ENCODE results near the gene KCNE4.

Gene KCNE4

DNA sequence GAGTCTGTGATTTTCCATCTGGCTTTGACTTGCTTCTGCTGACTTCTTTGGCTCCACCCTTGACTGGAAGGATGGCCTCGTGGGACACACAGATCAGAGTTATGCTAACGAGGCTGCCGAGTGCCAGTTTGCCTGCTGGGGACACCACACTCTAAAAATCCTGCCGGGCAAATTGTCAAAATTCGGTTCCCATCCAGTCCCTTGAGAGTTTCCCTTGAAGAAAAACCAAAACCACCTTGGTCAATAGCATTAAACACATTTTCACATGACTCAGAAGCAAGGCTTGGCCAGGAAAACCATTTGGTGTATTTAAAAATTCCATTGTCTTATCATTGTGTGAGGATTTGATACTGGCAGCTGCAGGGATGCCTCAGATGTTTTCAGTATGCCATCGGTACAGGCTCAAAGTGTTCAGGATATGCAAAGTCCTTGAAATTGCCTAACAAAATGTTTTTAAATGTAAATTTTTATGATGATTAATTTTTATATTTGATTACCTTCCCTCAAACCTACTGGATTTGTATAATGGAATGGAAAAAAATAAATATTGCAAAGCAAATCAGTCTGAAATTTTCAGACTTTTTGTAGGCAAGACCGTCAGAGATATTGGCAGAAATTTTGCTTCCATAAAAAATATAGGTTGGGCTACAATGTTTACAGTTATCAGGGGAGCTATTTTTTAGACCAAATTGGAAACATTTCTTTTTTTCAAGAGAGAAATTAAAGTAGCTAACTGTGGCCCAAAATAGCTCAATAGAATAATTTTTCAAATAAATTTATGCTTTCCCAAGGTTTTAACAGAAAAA lies 41.6 kb downstream of the KCNE4 start:
- TF ChIP-seq, protein P1, sequence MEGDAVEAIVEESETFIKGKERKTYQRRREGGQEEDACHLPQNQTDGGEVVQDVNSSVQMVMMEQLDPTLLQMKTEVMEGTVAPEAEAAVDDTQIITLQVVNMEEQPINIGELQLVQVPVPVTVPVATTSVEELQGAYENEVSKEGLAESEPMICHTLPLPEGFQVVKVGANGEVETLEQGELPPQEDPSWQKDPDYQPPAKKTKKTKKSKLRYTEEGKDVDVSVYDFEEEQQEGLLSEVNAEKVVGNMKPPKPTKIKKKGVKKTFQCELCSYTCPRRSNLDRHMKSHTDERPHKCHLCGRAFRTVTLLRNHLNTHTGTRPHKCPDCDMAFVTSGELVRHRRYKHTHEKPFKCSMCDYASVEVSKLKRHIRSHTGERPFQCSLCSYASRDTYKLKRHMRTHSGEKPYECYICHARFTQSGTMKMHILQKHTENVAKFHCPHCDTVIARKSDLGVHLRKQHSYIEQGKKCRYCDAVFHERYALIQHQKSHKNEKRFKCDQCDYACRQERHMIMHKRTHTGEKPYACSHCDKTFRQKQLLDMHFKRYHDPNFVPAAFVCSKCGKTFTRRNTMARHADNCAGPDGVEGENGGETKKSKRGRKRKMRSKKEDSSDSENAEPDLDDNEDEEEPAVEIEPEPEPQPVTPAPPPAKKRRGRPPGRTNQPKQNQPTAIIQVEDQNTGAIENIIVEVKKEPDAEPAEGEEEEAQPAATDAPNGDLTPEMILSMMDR (IDR thresholded peaks at IDR 0.05) = no peak
- no peak overlapping the region for H3K27ac ChIP-seq

GRCh38 chr2:223095207-223095606 lies 43.2 kb downstream of the KCNE4 start:
- no peak for TF ChIP-seq ZFX (IDR thresholded peaks at IDR 0.05; ENCODE audit: borderline replicate concordance)
- TF ChIP-seq, protein P1 (IDR thresholded peaks at IDR 0.05) = no peak
- H3K27ac ChIP-seq = no peak overlapping the region

- no peak for TF ChIP-seq ZFX (IDR thresholded peaks at IDR 0.05; ENCODE audit: borderline replicate concordance)
- TF ChIP-seq, protein P1 (IDR thresholded peaks at IDR 0.05) = no peak
- H3K27ac ChIP-seq = no peak overlapping the region
These were observed 44.4 kb downstream of the KCNE4 start for GRCh38 chr2:223096235-223096970.

DNA sequence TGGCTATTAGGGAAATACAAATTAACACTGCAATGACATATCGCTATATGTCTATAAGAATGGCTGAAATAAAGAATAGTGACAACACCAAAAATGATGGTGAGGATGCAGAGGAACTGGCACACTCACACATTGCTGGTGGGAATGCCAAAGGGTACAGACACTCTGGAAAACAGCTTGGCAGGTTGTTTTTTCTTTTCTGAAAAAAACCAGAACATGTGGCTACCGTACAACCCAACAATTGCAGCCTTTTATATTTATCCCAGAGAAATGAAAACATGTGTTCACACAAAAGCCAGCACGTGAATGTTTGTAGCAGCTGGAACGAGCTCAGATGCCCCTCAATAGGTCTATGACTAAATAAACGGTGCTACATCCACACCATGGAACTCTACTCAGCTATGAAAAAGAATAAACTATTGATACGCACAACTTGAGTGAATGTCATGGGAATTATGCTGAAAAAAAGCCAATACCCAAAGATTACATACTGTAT lies 45.9 kb downstream of the KCNE4 start:
- no peak for TF ChIP-seq ZFX (IDR thresholded peaks at IDR 0.05; ENCODE audit: borderline replicate concordance)
- TF ChIP-seq, protein P1 (IDR thresholded peaks at IDR 0.05) = no peak
- H3K27ac ChIP-seq = no peak overlapping the region

GRCh38 chr2:223099561-223099960 lies 47.6 kb downstream of the KCNE4 start:
- H3K27ac ChIP-seq = no peak overlapping the region
- TF ChIP-seq, protein P1 (IDR thresholded peaks at IDR 0.05) = no peak
- TF ChIP-seq ZFX (IDR thresholded peaks at IDR 0.05; ENCODE audit: borderline replicate concordance) = no peak

DNA sequence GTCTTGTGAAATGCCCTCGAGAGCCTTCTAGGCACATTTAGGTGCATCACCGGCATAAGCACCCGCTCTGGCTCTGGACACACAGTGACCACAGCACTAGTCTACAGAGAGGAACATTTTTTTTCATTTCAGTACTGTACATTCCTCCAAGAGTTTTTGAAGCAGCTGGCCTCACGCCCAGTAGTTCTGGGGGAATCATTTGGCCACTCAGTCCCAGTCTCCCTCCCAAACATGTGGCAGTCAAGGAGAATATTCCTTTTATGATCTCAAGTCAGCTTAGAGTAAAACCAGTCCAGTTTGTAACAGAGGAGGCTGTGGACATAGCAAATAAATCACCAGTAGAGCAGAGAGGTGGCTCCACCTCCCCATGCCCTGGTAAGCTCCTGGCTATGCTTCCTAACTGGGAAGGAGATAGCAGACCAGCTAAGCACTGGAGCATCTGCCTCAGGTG lies 48.1 kb downstream of the KCNE4 start:
- TF ChIP-seq, protein P1 (IDR thresholded peaks at IDR 0.05) = no peak
- TF ChIP-seq ZFX (IDR thresholded peaks at IDR 0.05; ENCODE audit: borderline replicate concordance) = no peak
- no peak overlapping the region for H3K27ac ChIP-seq
